Transverse colon (tissue), 3 donors: ENCODE results near the gene NCF2.

Experiments used
- EP300 ChIP-seq: sonication (generic); formaldehyde crosslinking; IDR thresholded peaks from one replicate; pipeline ENCODE4 v1.6.1; 2017; ENCODE audit warnings: antibody characterized with exemption, low read depth
- POLR2A ChIP-seq: fragments of 450-650 bp; IDR thresholded peaks from one replicate; pipeline ENCODE4 v1.6.1; 2016; ENCODE audit warnings: antibody characterized with exemption, mild to moderate bottlenecking, moderate library complexity
- TF ChIP-seq, protein P1 (sequence below), 5 experiments: fragments of 200-600 bp in 3 of 5; fragments of 450-650 bp in 2 of 5; sonication (generic) in 3 of 5; IDR thresholded peaks; 1 replicate in 2 of 5; 2 replicates in 3 of 5; pipeline ENCODE4 v1.5.1; 2016 to 2017; ENCODE audit warnings: antibody characterized with exemption in 5 of 5, inconsistent platforms in 3 of 5, mild to moderate bottlenecking in 2 of 5, moderate library complexity in 1 of 5

DNA sequence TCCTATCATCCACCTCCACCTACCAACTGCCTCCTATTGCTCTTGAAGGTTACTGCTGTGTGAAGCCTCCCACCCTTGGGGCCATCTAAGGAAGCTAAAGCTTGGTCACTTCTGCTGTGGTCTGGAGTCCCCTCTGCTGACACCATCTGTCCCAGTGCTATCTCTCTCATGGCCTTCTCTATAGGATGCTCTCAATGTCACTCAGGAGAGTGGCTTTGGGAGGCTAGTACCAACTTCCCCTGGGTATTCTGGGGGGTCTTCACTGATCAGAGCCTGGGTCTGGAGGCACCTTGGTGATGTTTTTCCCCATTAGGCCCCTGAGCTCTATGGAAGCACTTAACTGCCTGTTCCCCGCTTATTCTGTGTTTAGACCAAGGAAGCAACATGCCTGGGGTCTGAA, 12.3 kb upstream of the NCF2 start:
- TF ChIP-seq, protein P1, sequence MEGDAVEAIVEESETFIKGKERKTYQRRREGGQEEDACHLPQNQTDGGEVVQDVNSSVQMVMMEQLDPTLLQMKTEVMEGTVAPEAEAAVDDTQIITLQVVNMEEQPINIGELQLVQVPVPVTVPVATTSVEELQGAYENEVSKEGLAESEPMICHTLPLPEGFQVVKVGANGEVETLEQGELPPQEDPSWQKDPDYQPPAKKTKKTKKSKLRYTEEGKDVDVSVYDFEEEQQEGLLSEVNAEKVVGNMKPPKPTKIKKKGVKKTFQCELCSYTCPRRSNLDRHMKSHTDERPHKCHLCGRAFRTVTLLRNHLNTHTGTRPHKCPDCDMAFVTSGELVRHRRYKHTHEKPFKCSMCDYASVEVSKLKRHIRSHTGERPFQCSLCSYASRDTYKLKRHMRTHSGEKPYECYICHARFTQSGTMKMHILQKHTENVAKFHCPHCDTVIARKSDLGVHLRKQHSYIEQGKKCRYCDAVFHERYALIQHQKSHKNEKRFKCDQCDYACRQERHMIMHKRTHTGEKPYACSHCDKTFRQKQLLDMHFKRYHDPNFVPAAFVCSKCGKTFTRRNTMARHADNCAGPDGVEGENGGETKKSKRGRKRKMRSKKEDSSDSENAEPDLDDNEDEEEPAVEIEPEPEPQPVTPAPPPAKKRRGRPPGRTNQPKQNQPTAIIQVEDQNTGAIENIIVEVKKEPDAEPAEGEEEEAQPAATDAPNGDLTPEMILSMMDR (IDR thresholded peaks at IDR 0.05): no peak
- no peak for TF ChIP-seq EP300
- TF ChIP-seq POLR2A: no peak
